GM12878 (cell line): ENCODE results near the gene CFAP45. TPM values are rescaled to one million over a fixed set of nuclear protein-coding genes. Genes with fewer than 3 reads are reported as not detected.

Source experiments
- EED ChIP-seq: sonication (generic); IDR thresholded peaks from 2 replicates; pipeline ENCODE4 v1.6.1; 2016; ENCODE audit warnings: antibody characterized with exemption, low read depth
- ETV6 ChIP-seq, 2 experiments: fragments of 450-650 bp in 1 of 2; IDR thresholded peaks in 1 of 2; conservative IDR thresholded peaks in 1 of 2; 2 replicates each; pipeline ENCODE4 v1.6.1; 2014; ENCODE audit warnings: antibody characterized with exemption in 1 of 2, borderline replicate concordance in 1 of 2, low read depth in 1 of 2, mild to moderate bottlenecking in 1 of 2, moderate library complexity in 1 of 2
- FOXM1 ChIP-seq: IDR thresholded peaks from 2 replicates; pipeline ENCODE4 v1.6.1; 2012; ENCODE audit warnings: low read depth, mild to moderate bottlenecking, inconsistent platforms, low read length, moderate library complexity
- GABPA ChIP-seq: IDR thresholded peaks from 2 replicates; pipeline ENCODE4 v1.6.1; 2014; ENCODE audit warnings: antibody characterized with exemption, low read depth, mild to moderate bottlenecking, inconsistent platforms
- IKZF2 ChIP-seq, 2 experiments: fragments of 450-650 bp; IDR thresholded peaks; 2 replicates each; pipeline ENCODE4 v1.6.1; 2017; ENCODE audit warnings: mild to moderate bottlenecking in 2 of 2, moderate library complexity in 2 of 2
- MTA2 ChIP-seq: fragments of 450-650 bp; IDR thresholded peaks from 2 replicates; pipeline ENCODE4 v1.6.1; 2016; ENCODE audit warnings: low read depth, mild to moderate bottlenecking, moderate library complexity
- NFXL1 ChIP-seq: fragments of 450-650 bp; IDR thresholded peaks from 2 replicates; pipeline ENCODE4 v1.6.1; 2017; ENCODE audit warnings: antibody characterized with exemption, mild to moderate bottlenecking, borderline replicate concordance
- NFYA ChIP-seq: IDR thresholded peaks from 2 replicates; pipeline ENCODE4 v1.6.1; 2011; ENCODE audit warnings: low read depth, mild to moderate bottlenecking, low read length, improper control_type of control experiment, borderline replicate concordance
- POLR2A ChIP-seq: IDR thresholded peaks from 2 replicates; pipeline ENCODE4 v1.6.1; 2011; ENCODE audit warnings: low read depth, mild to moderate bottlenecking, low read length
- RELA ChIP-seq: fragments of 450-650 bp; IDR thresholded peaks from 2 replicates; pipeline ENCODE4 v1.8.0; 2014; ENCODE audit warnings: borderline replicate concordance; ENCODE audit not compliant: partially characterized antibody
- STAT3 ChIP-seq: IDR thresholded peaks from 2 replicates; pipeline ENCODE4 v1.6.1; 2011; ENCODE audit warnings: low read depth, low read length, improper control_type of control experiment
- TARDBP ChIP-seq: IDR thresholded peaks from 2 replicates; pipeline ENCODE4 v1.6.1; 2016; ENCODE audit warnings: borderline replicate concordance
- WRNIP1 ChIP-seq: IDR thresholded peaks from 2 replicates; pipeline ENCODE4 v1.6.1; 2011; ENCODE audit warnings: low read depth, low read length, improper control_type of control experiment, borderline replicate concordance
- ZNF274 ChIP-seq: IDR thresholded peaks from one replicate; pipeline ENCODE4 v1.8.0; 2011; ENCODE audit not compliant: insufficient read length, insufficient read depth
- polyA plus RNA-seq, 11 experiments: library from polyadenylated mRNA; depleted of rRNA in 4 of 11; unstranded in 6 of 11; stranded (reverse) in 5 of 11; fragments of >200 nt; fragmentation: Nextera tagmentation in 4 of 11; fragmentation: Illumina TruSeq in 1 of 11; extraction: Ambion mirVana in 4 of 11; extraction: Trizol in 1 of 11; gene quantifications; 1 replicate in 1 of 11; 2 replicates in 10 of 11; pipeline versions ENCODE4 v1.2.1 to v1.2.3, GENCODE V29; 2011 to 2016; ENCODE audit warnings: inconsistent platforms in 2 of 11, missing spikeins in 2 of 11, low read depth in 1 of 11
- total RNA-seq, 4 experiments: library from RNA; depleted of rRNA in 3 of 4; stranded (reverse); fragments of >200 nt in 3 of 4; fragmentation: Illumina TruSeq in 1 of 4; extraction: Trizol in 1 of 4; gene quantifications; 2 replicates each; pipeline versions ENCODE4 v1.2.1 to v1.2.3, GENCODE V29; 2013 to 2021
- TF ChIP-seq, protein P1 (sequence below): IDR thresholded peaks from 2 replicates; pipeline ENCODE4 v1.6.1; 2012; ENCODE audit warnings: low read length, inconsistent platforms
- TF ChIP-seq, protein P2 (sequence below): IDR thresholded peaks from 2 replicates; pipeline ENCODE4 v1.6.1; 2011; ENCODE audit warnings: borderline replicate concordance, low read depth, mild to moderate bottlenecking, moderate library complexity, low read length; ENCODE audit not compliant: insufficient read depth, poor library complexity, severe bottlenecking
- TF ChIP-seq, protein P3 (sequence below): fragments of 450-650 bp; IDR thresholded peaks from 2 replicates; pipeline ENCODE4 v1.6.1; 2018; ENCODE audit warnings: mild to moderate bottlenecking, low read depth, moderate library complexity; ENCODE audit not compliant: partially characterized antibody
- TF ChIP-seq, protein P4 (sequence below): fragments of 450-650 bp; IDR thresholded peaks from 2 replicates; pipeline ENCODE4 v1.6.1; 2017; ENCODE audit warnings: mild to moderate bottlenecking
- TF ChIP-seq, protein P5 (sequence below): fragments of 150-350 bp; IDR thresholded peaks from 2 replicates; pipeline ENCODE4 v1.6.1; 2014; ENCODE audit warnings: mild to moderate bottlenecking, low read depth, low read length

The CFAP45 gene
- total and polyA plus RNA-seq, 10 of the 15 experiments (the other 5 are each of a cell fraction or from before 2014, with no cell fraction given) = 0.43 to 0.91 (median 0.67) TPM

DNA sequence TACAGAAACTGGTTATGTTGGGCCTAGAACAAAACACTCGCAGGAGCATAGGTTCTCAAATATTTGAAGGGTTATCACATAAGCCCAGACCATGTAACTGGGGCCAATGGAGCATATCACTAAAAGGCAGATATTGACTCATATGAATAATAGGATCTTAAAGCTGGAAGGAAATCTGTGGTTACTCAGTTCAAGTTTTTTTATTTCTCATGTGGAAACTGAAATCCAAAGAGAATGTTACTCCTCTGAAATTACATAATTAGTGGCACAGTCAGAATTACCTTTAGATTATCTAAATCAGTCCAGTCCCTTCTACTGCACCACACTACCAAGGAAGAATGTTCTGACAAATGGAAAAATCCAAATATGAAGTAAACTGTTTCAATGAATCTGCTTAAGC, 61.2 kb downstream of the CFAP45 start (continued):
- peak in 1 of 2 experiments; percentile 77; a peak in 1 of 4 replicates for TF ChIP-seq ETV6 (conservative IDR thresholded peaks at IDR 0.05 in 1 of 2, IDR thresholded peaks at IDR 0.05 in 1 of 2; ENCODE audit: borderline replicate concordance in 1 of 2, low read depth in 1 of 2)
- TF ChIP-seq, protein P1, sequence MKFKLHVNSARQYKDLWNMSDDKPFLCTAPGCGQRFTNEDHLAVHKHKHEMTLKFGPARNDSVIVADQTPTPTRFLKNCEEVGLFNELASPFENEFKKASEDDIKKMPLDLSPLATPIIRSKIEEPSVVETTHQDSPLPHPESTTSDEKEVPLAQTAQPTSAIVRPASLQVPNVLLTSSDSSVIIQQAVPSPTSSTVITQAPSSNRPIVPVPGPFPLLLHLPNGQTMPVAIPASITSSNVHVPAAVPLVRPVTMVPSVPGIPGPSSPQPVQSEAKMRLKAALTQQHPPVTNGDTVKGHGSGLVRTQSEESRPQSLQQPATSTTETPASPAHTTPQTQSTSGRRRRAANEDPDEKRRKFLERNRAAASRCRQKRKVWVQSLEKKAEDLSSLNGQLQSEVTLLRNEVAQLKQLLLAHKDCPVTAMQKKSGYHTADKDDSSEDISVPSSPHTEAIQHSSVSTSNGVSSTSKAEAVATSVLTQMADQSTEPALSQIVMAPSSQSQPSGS = peak; percentile 70
- peak; percentile 79; a peak in 3 of 4 replicates for TF ChIP-seq IKZF2 (IDR thresholded peaks at IDR 0.05)
- no peak for TF ChIP-seq NFYA
- TF ChIP-seq WRNIP1 = no peak
- TF ChIP-seq ZNF274 = no peak
- TF ChIP-seq, protein P2, sequence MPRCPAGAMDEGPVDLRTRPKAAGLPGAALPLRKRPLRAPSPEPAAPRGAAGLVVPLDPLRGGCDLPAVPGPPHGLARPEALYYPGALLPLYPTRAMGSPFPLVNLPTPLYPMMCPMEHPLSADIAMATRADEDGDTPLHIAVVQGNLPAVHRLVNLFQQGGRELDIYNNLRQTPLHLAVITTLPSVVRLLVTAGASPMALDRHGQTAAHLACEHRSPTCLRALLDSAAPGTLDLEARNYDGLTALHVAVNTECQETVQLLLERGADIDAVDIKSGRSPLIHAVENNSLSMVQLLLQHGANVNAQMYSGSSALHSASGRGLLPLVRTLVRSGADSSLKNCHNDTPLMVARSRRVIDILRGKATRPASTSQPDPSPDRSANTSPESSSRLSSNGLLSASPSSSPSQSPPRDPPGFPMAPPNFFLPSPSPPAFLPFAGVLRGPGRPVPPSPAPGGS = no peak
- no peak for TF ChIP-seq RELA
- TF ChIP-seq, protein P3, sequence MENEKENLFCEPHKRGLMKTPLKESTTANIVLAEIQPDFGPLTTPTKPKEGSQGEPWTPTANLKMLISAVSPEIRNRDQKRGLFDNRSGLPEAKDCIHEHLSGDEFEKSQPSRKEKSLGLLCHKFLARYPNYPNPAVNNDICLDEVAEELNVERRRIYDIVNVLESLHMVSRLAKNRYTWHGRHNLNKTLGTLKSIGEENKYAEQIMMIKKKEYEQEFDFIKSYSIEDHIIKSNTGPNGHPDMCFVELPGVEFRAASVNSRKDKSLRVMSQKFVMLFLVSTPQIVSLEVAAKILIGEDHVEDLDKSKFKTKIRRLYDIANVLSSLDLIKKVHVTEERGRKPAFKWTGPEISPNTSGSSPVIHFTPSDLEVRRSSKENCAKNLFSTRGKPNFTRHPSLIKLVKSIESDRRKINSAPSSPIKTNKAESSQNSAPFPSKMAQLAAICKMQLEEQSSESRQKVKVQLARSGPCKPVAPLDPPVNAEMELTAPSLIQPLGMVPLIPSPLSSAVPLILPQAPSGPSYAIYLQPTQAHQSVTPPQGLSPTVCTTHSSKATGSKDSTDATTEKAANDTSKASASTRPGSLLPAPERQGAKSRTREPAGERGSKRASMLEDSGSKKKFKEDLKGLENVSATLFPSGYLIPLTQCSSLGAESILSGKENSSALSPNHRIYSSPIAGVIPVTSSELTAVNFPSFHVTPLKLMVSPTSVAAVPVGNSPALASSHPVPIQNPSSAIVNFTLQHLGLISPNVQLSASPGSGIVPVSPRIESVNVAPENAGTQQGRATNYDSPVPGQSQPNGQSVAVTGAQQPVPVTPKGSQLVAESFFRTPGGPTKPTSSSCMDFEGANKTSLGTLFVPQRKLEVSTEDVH = no peak
- TF ChIP-seq STAT3 = no peak
- no peak for TF ChIP-seq POLR2A
- TF ChIP-seq MTA2 = no peak
- no peak for TF ChIP-seq NFXL1
- no peak for TF ChIP-seq GABPA
- peak; percentile 69 for TF ChIP-seq EED
- TF ChIP-seq, protein P4, sequence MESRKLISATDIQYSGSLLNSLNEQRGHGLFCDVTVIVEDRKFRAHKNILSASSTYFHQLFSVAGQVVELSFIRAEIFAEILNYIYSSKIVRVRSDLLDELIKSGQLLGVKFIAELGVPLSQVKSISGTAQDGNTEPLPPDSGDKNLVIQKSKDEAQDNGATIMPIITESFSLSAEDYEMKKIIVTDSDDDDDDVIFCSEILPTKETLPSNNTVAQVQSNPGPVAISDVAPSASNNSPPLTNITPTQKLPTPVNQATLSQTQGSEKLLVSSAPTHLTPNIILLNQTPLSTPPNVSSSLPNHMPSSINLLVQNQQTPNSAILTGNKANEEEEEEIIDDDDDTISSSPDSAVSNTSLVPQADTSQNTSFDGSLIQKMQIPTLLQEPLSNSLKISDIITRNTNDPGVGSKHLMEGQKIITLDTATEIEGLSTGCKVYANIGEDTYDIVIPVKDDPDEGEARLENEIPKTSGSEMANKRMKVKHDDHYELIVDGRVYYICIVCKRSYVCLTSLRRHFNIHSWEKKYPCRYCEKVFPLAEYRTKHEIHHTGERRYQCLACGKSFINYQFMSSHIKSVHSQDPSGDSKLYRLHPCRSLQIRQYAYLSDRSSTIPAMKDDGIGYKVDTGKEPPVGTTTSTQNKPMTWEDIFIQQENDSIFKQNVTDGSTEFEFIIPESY = no peak
- TF ChIP-seq TARDBP = no peak
- peak; percentile 53; the same call in 1 of the 2 replicates for TF ChIP-seq FOXM1
- TF ChIP-seq, protein P5, sequence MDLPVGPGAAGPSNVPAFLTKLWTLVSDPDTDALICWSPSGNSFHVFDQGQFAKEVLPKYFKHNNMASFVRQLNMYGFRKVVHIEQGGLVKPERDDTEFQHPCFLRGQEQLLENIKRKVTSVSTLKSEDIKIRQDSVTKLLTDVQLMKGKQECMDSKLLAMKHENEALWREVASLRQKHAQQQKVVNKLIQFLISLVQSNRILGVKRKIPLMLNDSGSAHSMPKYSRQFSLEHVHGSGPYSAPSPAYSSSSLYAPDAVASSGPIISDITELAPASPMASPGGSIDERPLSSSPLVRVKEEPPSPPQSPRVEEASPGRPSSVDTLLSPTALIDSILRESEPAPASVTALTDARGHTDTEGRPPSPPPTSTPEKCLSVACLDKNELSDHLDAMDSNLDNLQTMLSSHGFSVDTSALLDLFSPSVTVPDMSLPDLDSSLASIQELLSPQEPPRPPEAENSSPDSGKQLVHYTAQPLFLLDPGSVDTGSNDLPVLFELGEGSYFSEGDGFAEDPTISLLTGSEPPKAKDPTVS = no peak
